ENCODE measurements around the gene PLCG2.
"Not testable (repeated sequence)": the region's sequence is repeated elsewhere in the genome, so short reads cannot be mapped to it uniquely, and the experiment has no call there.

PLCG2 gene

GRCh38 chr16:81850197-81850944 lies 71.3 kb downstream of the PLCG2 start:
- DNase-seq: no peak

GRCh38 chr16:81852347-81852746 lies 73.3 kb downstream of the PLCG2 start:
- DNase-seq: no peak

GRCh38 chr16:81855552-81856153 lies 76.6 kb downstream of the PLCG2 start:
- DNase-seq: no peak

- DNase-seq: no peak
Observed at GRCh38 chr16:81860287-81861266, 81.5 kb downstream of the PLCG2 start.

- DNase-seq: no peak
Observed at GRCh38 chr16:81861503-81861902, 82.4 kb downstream of the PLCG2 start.

GRCh38 chr16:81861915-81862314 lies 82.8 kb downstream of the PLCG2 start:
- DNase-seq: no peak

GRCh38 chr16:81863630-81864352 lies 84.7 kb downstream of the PLCG2 start:
- no peak for DNase-seq

GRCh38 chr16:81864646-81865382 lies 85.7 kb downstream of the PLCG2 start:
- no peak for DNase-seq

- DNase-seq: no peak
Observed at GRCh38 chr16:81866820-81867440, 87.8 kb downstream of the PLCG2 start.

GRCh38 chr16:81868057-81868748 lies 89.1 kb downstream of the PLCG2 start:
- DNase-seq: no peak

GRCh38 chr16:81869326-81869725 lies 90.2 kb downstream of the PLCG2 start:
- DNase-seq: no peak

GRCh38 chr16:81873206-81873605 lies 94.1 kb downstream of the PLCG2 start:
- no peak for DNase-seq

- DNase-seq: peak; percentile 48
Observed at GRCh38 chr16:81873843-81874752, 95.0 kb downstream of the PLCG2 start.

GRCh38 chr16:81875461-81875860 lies 96.4 kb downstream of the PLCG2 start:
- no peak for DNase-seq

GRCh38 chr16:81876273-81876900 lies 97.3 kb downstream of the PLCG2 start:
- DNase-seq: no peak

- not testable (repeated sequence) for DNase-seq
Observed at GRCh38 chr16:81877490-81877889, 98.4 kb downstream of the PLCG2 start.

GRCh38 chr16:81878529-81878928 lies 99.4 kb downstream of the PLCG2 start:
- no peak for DNase-seq

GRCh38 chr16:81879625-81880024 lies 100.5 kb downstream of the PLCG2 start:
- DNase-seq: no peak

- DNase-seq: no peak
Observed at GRCh38 chr16:81880816-81881215, 101.7 kb downstream of the PLCG2 start.

Measured in activated CD8-positive, alpha-beta memory T cell treated with anti-CD3 and anti-CD28 coated beads, Interleukin-2, amount 50 U/mL, for 4 hours (primary cell).